Measurements from ENCODE around the gene CFAP100. TPM values are rescaled to one million over a fixed set of nuclear protein-coding genes. Genes with fewer than 3 reads are reported as not detected.

The CFAP100 gene
- total and polyA plus RNA-seq, 10 of the 15 experiments (the other 5 are each of a cell fraction or from before 2014, with no cell fraction given), result 0.04 to 0.27 TPM; not detected in 8

DNA sequence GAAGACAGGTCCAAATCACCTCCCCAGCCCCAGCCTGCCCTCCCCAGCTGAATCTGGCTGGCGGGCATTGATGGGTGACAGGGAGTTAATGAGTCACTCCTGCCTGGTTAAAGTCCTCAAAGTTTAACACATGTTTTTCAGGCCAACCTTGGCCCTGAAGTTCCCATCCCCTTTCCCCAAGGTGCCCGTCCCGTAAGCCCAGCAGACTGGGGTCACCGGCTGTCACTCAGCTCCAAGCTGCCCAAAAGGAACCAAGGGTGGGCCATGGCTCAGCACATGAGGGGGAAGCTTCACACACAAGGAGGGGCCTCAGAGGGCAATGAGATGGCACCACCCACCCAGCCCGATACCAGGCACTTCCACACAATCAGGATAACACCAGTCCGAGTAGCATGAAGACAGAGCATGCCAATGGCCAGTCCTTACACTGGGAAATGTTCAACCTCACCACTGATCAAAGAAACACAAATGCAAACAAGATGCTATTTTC, 27.3 kb upstream of the CFAP100 start (continued):
- no peak for TF ChIP-seq GATAD2B (conservative IDR thresholded peaks at IDR 0.05; ENCODE audit: low read depth)
- no peak for TF ChIP-seq POU2F2 (IDR thresholded peaks at IDR 0.05; ENCODE audit: borderline replicate concordance, low read depth, low read length)
- no peak for TF ChIP-seq ZNF622 (IDR thresholded peaks at IDR 0.05)
- no peak for TF ChIP-seq NR2F1 (conservative IDR thresholded peaks at IDR 0.05)
- TF ChIP-seq SMARCA5 (IDR thresholded peaks at IDR 0.05), result no peak
- TF ChIP-seq ZNF24 (IDR thresholded peaks at IDR 0.05), result no peak
- no peak for TF ChIP-seq RELA (IDR thresholded peaks at IDR 0.05; ENCODE audit: borderline replicate concordance, partially characterized antibody)

DNA sequence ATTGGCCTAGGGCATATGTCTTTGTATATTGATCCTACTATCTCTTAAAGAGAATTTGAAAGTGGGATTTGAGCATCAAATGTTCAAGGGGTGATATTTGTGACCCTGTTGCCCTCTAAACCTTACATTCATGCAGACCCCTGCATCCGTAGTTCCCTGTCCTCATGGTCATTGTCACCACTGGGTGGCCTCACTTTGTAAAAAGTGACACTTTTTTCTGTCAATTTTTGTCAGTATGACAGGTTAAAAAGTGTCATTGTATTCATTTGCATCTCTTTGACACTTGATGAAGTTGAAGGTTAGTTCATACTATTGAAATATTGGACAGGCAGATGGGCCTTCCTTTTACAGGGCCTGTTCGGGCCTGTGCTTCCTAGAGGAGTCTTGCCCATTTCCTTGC, 25.2 kb upstream of the CFAP100 start:
- RAD21 ChIA-PET (ENCODE audit: unreplicated experiment), result interaction anchor here (1.0 kb wide), 1 partner anchor 19 kb away, joined by 4 read pairs; no protein-coding TSS in a partner anchor
- DNase-seq (ENCODE audit: low read depth, low spot score) (no peak), ATAC-seq (no peak), FAIRE-seq (no peak)
- no peak overlapping the region for H3K9ac ChIP-seq (ENCODE audit: control insufficient read depth, insufficient read depth, low read length)
- WGBS (ENCODE audit: insufficient coverage, insufficient replicate concordance, low lambda C conversion rate, missing lambda C conversion rate), result 7% methylated on average over 2 of the region's 2 CpGs
- H3K36me3 ChIP-seq (ENCODE audit: control insufficient read depth in 2 of 2, insufficient read depth in 2 of 2, low read length in 1 of 2), result no peaks in the 10 kb centered on the region
- no peaks in the 10 kb centered on the region for H3K9me3 ChIP-seq (replicated peaks; ENCODE audit: control insufficient read depth, insufficient read depth, low read length)
- no peak for TF ChIP-seq GATAD2B (conservative IDR thresholded peaks at IDR 0.05; ENCODE audit: low read depth)
- no peak overlapping the region for H3K27ac ChIP-seq (ENCODE audit: control insufficient read depth, insufficient read depth)
- H3K4me1 ChIP-seq (ENCODE audit: control insufficient read depth, insufficient read depth, low read length), result no peaks in the 10 kb centered on the region
- no peaks in the 10 kb centered on the region for H3K79me2 ChIP-seq (ENCODE audit: control insufficient read depth, insufficient read depth, low read length)
- H2AFZ ChIP-seq (ENCODE audit: control insufficient read depth, low read depth, low read length), result no peak overlapping the region
- SMC1A ChIA-PET (ENCODE audit: uncharacterized antibody, unreplicated experiment), result no interaction called here
- no peaks in the 10 kb centered on the region; a peak in 1 of 4 replicates for H3K27me3 ChIP-seq (replicated peaks in 1 of 2; ENCODE audit: control insufficient read depth in 2 of 2, insufficient read depth in 2 of 2, low read length in 1 of 2)
- intact Hi-C loops (cut with micrococcal nuclease; ENCODE audit: unreplicated experiment) (no loop called here), in situ Hi-C loops (cut with MboI) (no loop called here)
- BruUV-seq (replicated peaks), result no TSS peak
- H3K4me3 ChIP-seq, result no peak overlapping the region
- H3K4me2 ChIP-seq (ENCODE audit: control insufficient read depth, insufficient read depth), result no peak overlapping the region
- POLR2A ChIA-PET, result no interaction called here
- H4K20me1 ChIP-seq (ENCODE audit: control insufficient read depth, insufficient read depth), result no peaks in the 10 kb centered on the region
- CTCF ChIA-PET, result no interaction called here

DNA sequence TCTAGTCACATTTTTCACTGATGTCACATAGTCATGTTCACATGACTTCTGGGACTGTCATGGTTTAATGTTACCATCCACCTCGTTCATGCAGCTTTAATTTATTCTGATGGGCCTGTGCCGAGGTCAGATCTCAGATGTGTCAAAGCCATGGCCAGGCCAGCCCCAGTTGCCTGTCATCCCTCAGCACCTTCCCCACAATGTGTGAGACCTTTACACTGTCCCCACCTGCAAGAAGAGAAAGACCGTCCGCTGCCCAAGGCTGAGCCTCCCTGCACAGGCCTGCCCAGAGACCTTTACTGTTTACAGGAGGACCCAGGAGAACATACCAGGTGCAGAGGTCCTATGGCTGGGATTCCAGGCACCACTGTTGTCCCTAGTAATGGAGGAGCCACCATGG, 24.7 kb upstream of the CFAP100 start:
- no peak for FAIRE-seq
- no TSS peak for BruUV-seq (replicated peaks)

More for the DNA sequence above, 24.7 kb upstream of the CFAP100 start:
- RAD21 ChIA-PET (ENCODE audit: unreplicated experiment), result interaction anchor here (1.0 kb wide), 1 partner anchor 19 kb away, joined by 4 read pairs; no protein-coding TSS in a partner anchor
- H3K27ac ChIP-seq (ENCODE audit: control insufficient read depth, insufficient read depth), result no peak overlapping the region
- H3K9me3 ChIP-seq (replicated peaks; ENCODE audit: control insufficient read depth, insufficient read depth, low read length), result no peaks in the 10 kb centered on the region
- CTCF ChIA-PET, result no interaction called here
- ATAC-seq (no peak), DNase-seq (ENCODE audit: low read depth, low spot score) (no peak)
- H3K9ac ChIP-seq (ENCODE audit: control insufficient read depth, insufficient read depth, low read length), result no peak overlapping the region
- H3K79me2 ChIP-seq (ENCODE audit: control insufficient read depth, insufficient read depth, low read length), result no peaks in the 10 kb centered on the region
- TF ChIP-seq CREM (IDR thresholded peaks at IDR 0.05; ENCODE audit: low read depth), result no peak
- TF ChIP-seq ZNF207 (IDR thresholded peaks at IDR 0.05; ENCODE audit: borderline replicate concordance), result no peak
- TF ChIP-seq PAX8 (IDR thresholded peaks at IDR 0.05), result no peak
- no peak for TF ChIP-seq SUPT20H (IDR thresholded peaks at IDR 0.05; ENCODE audit: borderline replicate concordance, control insufficient read depth, low read depth, low read length)
- no peak overlapping the region for H2AFZ ChIP-seq (ENCODE audit: control insufficient read depth, low read depth, low read length)
- H3K4me1 ChIP-seq (ENCODE audit: control insufficient read depth, insufficient read depth, low read length), result no peaks in the 10 kb centered on the region
- no peaks in the 10 kb centered on the region for H3K36me3 ChIP-seq (ENCODE audit: control insufficient read depth in 2 of 2, insufficient read depth in 2 of 2, low read length in 1 of 2)
- in situ Hi-C loops (cut with MboI) (no loop called here), intact Hi-C loops (cut with micrococcal nuclease; ENCODE audit: unreplicated experiment) (no loop called here)
- H4K20me1 ChIP-seq (ENCODE audit: control insufficient read depth, insufficient read depth), result no peaks in the 10 kb centered on the region
- WGBS (ENCODE audit: insufficient coverage, insufficient replicate concordance, low lambda C conversion rate, missing lambda C conversion rate), result 27% methylated on average over 4 of the region's 4 CpGs
- SMC1A ChIA-PET (ENCODE audit: uncharacterized antibody, unreplicated experiment), result no interaction called here
- no peak overlapping the region for H3K4me2 ChIP-seq (ENCODE audit: control insufficient read depth, insufficient read depth)
- H3K4me3 ChIP-seq, result no peak overlapping the region
- POLR2A ChIA-PET, result no interaction called here
- H3K27me3 ChIP-seq (replicated peaks in 1 of 2; ENCODE audit: control insufficient read depth in 2 of 2, insufficient read depth in 2 of 2, low read length in 1 of 2), result no peaks in the 10 kb centered on the region; a peak in 2 of 4 replicates

Data from GM12878 (cell line).